Mucosa of rectum (tissue), 2 donors: ENCODE measurements around the gene MIF4GD.
A peak's percentile ranks its signal among the peaks of the same experiment; 100 is the strongest.
"Not testable (repeated sequence)": the region's sequence is repeated elsewhere in the genome, so short reads cannot be mapped to it uniquely, and the experiment has no call there.

Experiments
- H3K27ac ChIP-seq, 2 donors: one replicate each; pipeline ENCODE4 v1.7.0; 2013; ENCODE audit warnings: inconsistent platforms in 2 of 2, low read depth in 2 of 2, low read length in 2 of 2
- H3K27me3 ChIP-seq, 2 donors: one replicate each; pipeline ENCODE4 v1.7.0; 2013; ENCODE audit warnings: low read length in 2 of 2; ENCODE audit not compliant: control insufficient read depth in 2 of 2, insufficient read depth in 2 of 2
- H3K36me3 ChIP-seq, 2 donors: one replicate each; pipeline ENCODE4 v1.7.0; 2013; ENCODE audit warnings: low read length in 2 of 2; ENCODE audit not compliant: control insufficient read depth in 2 of 2, insufficient read depth in 2 of 2
- H3K4me1 ChIP-seq, 2 donors: one replicate each; pipeline ENCODE4 v1.7.0; 2013; ENCODE audit warnings: low read length in 2 of 2, mild to moderate bottlenecking in 1 of 2; ENCODE audit not compliant: control insufficient read depth in 2 of 2, insufficient read depth in 2 of 2
- H3K4me3 ChIP-seq, 2 donors: one replicate each; pipeline ENCODE4 v1.7.0; 2013; ENCODE audit warnings: low read length in 2 of 2
- H3K9ac ChIP-seq, 2 donors: one replicate each; pipeline ENCODE4 v1.7.0; 2013; ENCODE audit warnings: low read length in 2 of 2, low read depth in 1 of 2, mild to moderate bottlenecking in 1 of 2
- H3K9me3 ChIP-seq, 2 donors: one replicate each; pipeline ENCODE4 v1.7.0; 2013; ENCODE audit warnings: low read length in 2 of 2; ENCODE audit not compliant: control insufficient read depth in 2 of 2
- donor health status: healthy.
- donor health status: Normal muscosa, but diverticular disease.

The MIF4GD gene

DNA sequence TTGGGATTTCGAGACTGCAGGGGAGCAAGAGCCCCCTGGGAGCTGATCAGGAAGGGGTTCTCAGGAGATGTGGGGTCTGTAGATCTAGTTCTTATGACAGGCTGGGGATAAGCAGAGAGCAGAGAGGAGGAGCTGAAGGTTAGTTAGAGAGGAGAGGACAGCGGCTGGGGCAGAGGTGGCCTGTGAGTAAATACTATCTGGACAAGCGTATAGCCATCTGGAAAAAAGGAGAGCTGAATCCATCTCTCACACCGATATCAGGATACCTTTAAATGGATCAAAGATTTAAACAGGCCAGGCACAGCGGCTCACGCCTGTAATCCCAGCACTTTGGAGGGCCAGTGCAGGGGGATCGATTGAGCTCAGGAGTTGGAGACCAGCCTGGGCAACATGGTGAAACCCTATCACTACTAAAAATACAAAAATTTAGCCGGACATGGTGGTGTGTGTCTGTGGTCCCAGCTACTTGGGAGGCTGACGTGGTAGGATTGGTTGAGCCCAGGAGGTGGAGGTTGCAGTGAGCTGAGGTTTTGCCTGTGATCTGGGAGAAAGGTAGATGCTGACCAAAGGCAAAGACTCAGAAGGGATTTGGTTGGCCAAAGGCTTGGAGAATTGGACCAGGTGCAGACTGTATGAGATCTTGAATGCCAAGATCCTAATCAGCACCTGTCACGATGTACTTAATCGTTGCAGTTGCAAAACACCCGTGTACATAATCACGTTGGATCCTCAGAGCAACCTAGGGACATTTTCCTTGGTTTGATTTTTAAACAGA, 37.1 kb upstream of the MIF4GD start:
- H3K36me3 ChIP-seq: no peaks in the 10 kb centered on the region
- H3K9me3 ChIP-seq: no peaks in the 10 kb centered on the region
- peak overlapping the region in 1 of 2 donors; percentile 52 for H3K9ac ChIP-seq
- H3K4me3 ChIP-seq: peak overlapping the region in 1 of 2 donors; percentile 20
- H3K27me3 ChIP-seq: no peaks in the 10 kb centered on the region
- H3K4me1 ChIP-seq: peaks cover 14 to 17% of the 10 kb centered on the region in 2 donors
- peak overlapping the region; percentile 79 to 92 for H3K27ac ChIP-seq

DNA sequence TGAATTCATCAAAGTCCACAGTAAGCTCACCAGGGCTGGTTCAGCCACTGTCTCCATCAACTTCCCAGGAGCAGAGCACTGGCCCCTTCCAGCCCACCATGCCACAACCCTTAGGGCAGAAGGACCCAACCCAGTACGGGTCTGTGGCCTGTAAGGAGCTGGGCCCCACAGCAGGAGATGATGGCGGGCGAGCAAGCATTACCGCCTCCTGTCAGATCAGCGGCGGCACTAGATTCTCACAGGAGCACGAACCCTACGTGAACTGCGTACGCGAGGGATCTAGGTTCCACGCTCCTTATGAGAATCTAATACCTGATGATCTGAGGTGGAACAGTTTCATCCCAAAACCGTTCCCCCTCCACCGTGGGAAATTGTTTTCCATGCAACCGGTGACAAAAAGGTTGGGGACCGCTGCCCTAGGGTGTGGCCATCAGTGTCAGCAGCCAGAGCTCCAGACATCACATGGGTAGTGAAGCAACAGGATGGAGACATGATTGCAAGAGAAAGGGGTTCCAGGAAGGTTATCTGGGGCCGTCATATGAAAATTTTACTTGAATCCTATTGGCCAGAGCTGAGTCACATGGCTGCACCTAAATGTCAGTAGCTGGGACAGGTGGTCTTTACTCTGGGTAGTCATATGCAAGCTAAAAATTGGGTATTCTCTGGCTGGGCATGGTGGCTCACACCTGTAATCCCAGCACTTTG, 30.6 kb upstream of the MIF4GD start:
- Histone ChIP-seq H3K27me3 (no peaks in the 10 kb centered on the region), H3K36me3 (no peaks in the 10 kb centered on the region), H3K9ac (no peak overlapping the region), H3K9me3 (no peaks in the 10 kb centered on the region), H3K4me1 (no peaks in the 10 kb centered on the region), H3K27ac (no peak overlapping the region), H3K4me3 (no peak overlapping the region)

- Histone ChIP-seq H3K36me3 (no peaks in the 10 kb centered on the region), H3K4me3 (no peak overlapping the region), H3K27me3 (no peaks in the 10 kb centered on the region), H3K9ac (no peak overlapping the region), H3K27ac (no peak overlapping the region), H3K9me3 (no peaks in the 10 kb centered on the region), H3K4me1 (no peaks in the 10 kb centered on the region)
These were observed 30.0 kb upstream of the MIF4GD start for GRCh38 chr17:75301049-75301448.

GRCh38 chr17:75300280-75300679, 29.2 kb upstream of the MIF4GD start:
- Histone ChIP-seq H3K9ac (no peak overlapping the region), H3K4me1 (peaks cover 0 to 3% of the 10 kb centered on the region in 2 donors), H3K27ac (no peak overlapping the region), H3K9me3 (no peaks in the 10 kb centered on the region), H3K36me3 (no peaks in the 10 kb centered on the region), H3K4me3 (no peak overlapping the region), H3K27me3 (no peaks in the 10 kb centered on the region)

GRCh38 chr17:75295201-75296158, 24.4 kb upstream of the MIF4GD start:
- Histone ChIP-seq H3K4me3 (peak overlapping the region in 1 of 2 donors; percentile 9), H3K9ac (peak overlapping the region; percentile 1 to 38), H3K9me3 (no peaks in the 10 kb centered on the region), H3K4me1 (peaks cover 0 to 3% of the 10 kb centered on the region in 2 donors), H3K27me3 (no peaks in the 10 kb centered on the region), H3K36me3 (no peaks in the 10 kb centered on the region), H3K27ac (peak overlapping the region; percentile 79 to 80)

DNA sequence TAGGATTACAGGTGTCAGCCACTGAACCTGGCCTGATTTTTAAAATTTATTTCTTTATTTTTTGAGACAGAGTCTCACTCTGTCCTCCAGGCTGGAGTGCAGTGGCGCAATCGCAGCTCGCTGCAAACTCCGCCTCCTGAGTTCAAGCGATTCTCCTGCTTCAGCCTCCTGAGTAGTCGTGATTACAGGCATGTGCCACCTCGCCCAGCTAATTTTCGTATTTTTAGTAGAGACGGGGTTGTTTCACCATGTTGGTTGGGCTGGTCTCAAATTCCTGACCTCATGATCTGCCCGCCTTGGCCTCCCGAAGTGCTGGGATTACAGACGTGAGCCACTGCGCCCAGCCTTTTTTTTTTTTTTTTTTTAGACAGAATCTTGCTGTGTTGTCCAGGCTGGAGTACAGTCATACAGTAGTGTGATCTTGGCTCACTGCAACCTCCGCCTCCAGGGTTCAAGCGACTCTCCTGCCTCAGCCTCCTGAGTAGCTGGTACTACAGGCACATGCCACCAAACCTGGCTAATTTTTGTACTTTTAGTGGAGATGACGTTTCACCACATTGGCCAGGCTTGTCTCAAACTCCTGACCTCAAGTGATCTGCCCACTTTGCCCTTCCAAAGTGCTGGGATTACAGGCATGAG, 21.9 kb upstream of the MIF4GD start:
- not testable (repeated sequence) for H3K27me3 ChIP-seq, H3K9me3 ChIP-seq, H3K36me3 ChIP-seq, H3K4me3 ChIP-seq, H3K9ac ChIP-seq, H3K27ac ChIP-seq
- H3K4me1 ChIP-seq: peaks cover 8 to 10% of the 10 kb centered on the region in 2 donors

GRCh38 chr17:75289832-75290337, 18.9 kb upstream of the MIF4GD start:
- H3K4me3 ChIP-seq: peak overlapping the region; percentile 83 to 94
- no peaks in the 10 kb centered on the region for H3K9me3 ChIP-seq
- H3K9ac ChIP-seq: peak overlapping the region; percentile 78 to 88
- H3K36me3 ChIP-seq: peaks cover 12 to 16% of the 10 kb centered on the region in 2 donors
- H3K27ac ChIP-seq: peak overlapping the region; percentile 93 to 96
- no peaks in the 10 kb centered on the region for H3K27me3 ChIP-seq
- H3K4me1 ChIP-seq: peaks cover 8% of the 10 kb centered on the region in 2 donors

DNA sequence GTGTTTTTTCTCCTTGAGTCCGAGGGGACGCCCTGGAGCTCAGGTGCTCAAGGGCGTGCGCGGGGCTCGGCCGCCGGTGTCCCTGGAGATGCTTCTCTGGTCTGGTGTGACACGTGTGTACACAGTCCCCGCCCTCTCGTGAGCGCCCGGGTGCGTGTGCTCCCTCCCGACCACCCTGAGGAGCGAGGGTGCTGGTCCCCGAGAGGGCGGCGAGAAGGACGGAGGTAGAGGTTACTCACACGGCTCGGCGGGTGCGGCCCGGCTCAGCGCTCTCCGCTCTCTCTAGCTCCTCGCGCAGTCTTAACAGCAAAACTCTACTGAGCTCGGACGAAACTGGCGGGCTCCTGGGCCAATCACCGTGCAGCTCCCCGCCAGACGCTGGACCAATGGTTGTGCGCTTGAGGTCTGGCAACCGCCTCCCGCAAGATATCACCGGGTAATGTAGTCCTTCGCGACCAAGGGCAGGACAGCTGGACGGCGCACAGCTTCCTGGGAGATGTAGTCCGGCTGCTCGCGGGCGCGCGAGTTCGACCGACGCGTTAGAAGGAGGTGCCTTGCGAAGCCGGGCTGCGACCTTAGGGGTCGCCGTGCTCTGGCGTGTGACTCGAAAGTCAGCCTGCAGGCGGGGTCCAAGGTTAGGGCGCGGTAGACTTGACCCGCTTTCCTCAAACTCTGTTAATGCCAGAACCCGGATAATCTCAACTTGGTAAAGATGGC, 18.2 kb upstream of the MIF4GD start, which contains the start of gene SLC25A19:
Gene SLC25A19, minus strand, starts transcription at position 319 of the 717 bp plus-strand sequence. CDS start 2,669 bp downstream, outside the sequence.
- Histone ChIP-seq H3K36me3 (peaks cover 12 to 16% of the 10 kb centered on the region in 2 donors), H3K4me1 (peaks cover 8% of the 10 kb centered on the region in 2 donors), H3K27ac (peak within 1 kb of the TSS; percentile 93 to 96), H3K9me3 (no peaks in the 10 kb centered on the region), H3K27me3 (no peaks in the 10 kb centered on the region), H3K9ac (peak within 1 kb of the TSS; percentile 78 to 88), H3K4me3 (peak within 1 kb of the TSS; percentile 83 to 94)

GRCh38 chr17:75288770-75289114, 17.7 kb upstream of the MIF4GD start:
- peak overlapping the region; percentile 83 to 94 for H3K4me3 ChIP-seq
- peaks cover 8% of the 10 kb centered on the region in 2 donors for H3K4me1 ChIP-seq
- peaks cover 12 to 16% of the 10 kb centered on the region in 2 donors for H3K36me3 ChIP-seq
- H3K9me3 ChIP-seq: no peaks in the 10 kb centered on the region
- peak overlapping the region; percentile 93 to 96 for H3K27ac ChIP-seq
- H3K27me3 ChIP-seq: no peaks in the 10 kb centered on the region
- peak overlapping the region; percentile 78 to 88 for H3K9ac ChIP-seq
